GM12872 (cell line): ENCODE measurements around the gene ELF4.

ENCODE experiments used
- CTCF ChIP-seq: IDR thresholded peaks from 3 replicates; pipeline ENCODE4 v1.5.1; 2011; ENCODE audit warnings: low read depth, mild to moderate bottlenecking, low read length, moderate library complexity; ENCODE audit not compliant: insufficient read depth

The ELF4 gene

GRCh38 chrX:130100180-130100579 lies 10.1 kb downstream of the ELF4 start:
- no peak for TF ChIP-seq CTCF

- no peak for TF ChIP-seq CTCF
Observed at GRCh38 chrX:130098210-130098552, 12.1 kb downstream of the ELF4 start.

- TF ChIP-seq CTCF = no peak
Observed at GRCh38 chrX:130097507-130098209, 12.6 kb downstream of the ELF4 start.

GRCh38 chrX:130095249-130096030 lies 14.9 kb downstream of the ELF4 start:
- TF ChIP-seq CTCF = no peak

- no peak for TF ChIP-seq CTCF
Observed at GRCh38 chrX:130094696-130095095, 15.6 kb downstream of the ELF4 start.

- TF ChIP-seq CTCF = no peak
Observed at GRCh38 chrX:130093271-130093670, 17.0 kb downstream of the ELF4 start.

- TF ChIP-seq CTCF = peak; percentile 41
Observed at GRCh38 chrX:130091980-130092522, 18.2 kb downstream of the ELF4 start.
